Esophagus squamous epithelium (tissue), 4 donors: Measurements from ENCODE around the gene ATP6V1A.

Experiments
- POLR2A ChIP-seq, 4 donors: fragments of 450-650 bp; IDR thresholded peaks; one replicate each; pipeline ENCODE4 v1.6.1; 2017; ENCODE audit warnings: antibody characterized with exemption in 4 of 4, mild to moderate bottlenecking in 4 of 4, moderate library complexity in 3 of 4
- TF ChIP-seq, protein P1 (sequence below), 6 experiments: fragments of 450-650 bp in 4 of 6; fragments of 200-600 bp in 2 of 6; sonication (generic) in 2 of 6; IDR thresholded peaks; one replicate each; pipeline ENCODE4 v1.5.1; 2016 to 2019; ENCODE audit warnings: antibody characterized with exemption in 6 of 6, mild to moderate bottlenecking in 4 of 6, moderate library complexity in 4 of 6

DNA sequence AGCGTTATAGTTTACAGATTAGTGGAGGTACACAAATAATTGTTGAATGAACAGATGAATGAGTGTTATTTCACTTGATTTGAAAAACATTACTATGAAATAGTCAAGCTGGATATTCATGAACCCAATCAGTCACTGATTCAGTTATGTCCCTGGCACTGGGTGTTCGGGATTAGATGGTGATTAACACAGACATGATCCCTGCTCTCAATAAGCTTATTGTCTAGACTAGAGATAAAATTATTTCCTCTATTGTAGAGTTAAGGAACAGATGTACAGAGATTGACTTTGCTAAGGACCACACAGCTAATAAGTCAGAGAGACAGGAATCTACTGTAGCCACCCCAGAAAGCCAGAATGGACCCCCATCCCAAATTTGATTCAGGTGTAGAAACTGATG is 92.7 kb downstream of the ATP6V1A start:
- no peak for TF ChIP-seq POLR2A (IDR thresholded peaks at IDR 0.05)
- TF ChIP-seq, protein P1, sequence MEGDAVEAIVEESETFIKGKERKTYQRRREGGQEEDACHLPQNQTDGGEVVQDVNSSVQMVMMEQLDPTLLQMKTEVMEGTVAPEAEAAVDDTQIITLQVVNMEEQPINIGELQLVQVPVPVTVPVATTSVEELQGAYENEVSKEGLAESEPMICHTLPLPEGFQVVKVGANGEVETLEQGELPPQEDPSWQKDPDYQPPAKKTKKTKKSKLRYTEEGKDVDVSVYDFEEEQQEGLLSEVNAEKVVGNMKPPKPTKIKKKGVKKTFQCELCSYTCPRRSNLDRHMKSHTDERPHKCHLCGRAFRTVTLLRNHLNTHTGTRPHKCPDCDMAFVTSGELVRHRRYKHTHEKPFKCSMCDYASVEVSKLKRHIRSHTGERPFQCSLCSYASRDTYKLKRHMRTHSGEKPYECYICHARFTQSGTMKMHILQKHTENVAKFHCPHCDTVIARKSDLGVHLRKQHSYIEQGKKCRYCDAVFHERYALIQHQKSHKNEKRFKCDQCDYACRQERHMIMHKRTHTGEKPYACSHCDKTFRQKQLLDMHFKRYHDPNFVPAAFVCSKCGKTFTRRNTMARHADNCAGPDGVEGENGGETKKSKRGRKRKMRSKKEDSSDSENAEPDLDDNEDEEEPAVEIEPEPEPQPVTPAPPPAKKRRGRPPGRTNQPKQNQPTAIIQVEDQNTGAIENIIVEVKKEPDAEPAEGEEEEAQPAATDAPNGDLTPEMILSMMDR (IDR thresholded peaks at IDR 0.05) = no peak
